Central memory CD4-positive, alpha-beta T cell (primary cell): ENCODE data around the gene PRELID1.

ENCODE experiments used
- DNase-seq: peaks from one replicate; pipeline ENCODE4 v3.0.0; 2022

The PRELID1 gene

DNA sequence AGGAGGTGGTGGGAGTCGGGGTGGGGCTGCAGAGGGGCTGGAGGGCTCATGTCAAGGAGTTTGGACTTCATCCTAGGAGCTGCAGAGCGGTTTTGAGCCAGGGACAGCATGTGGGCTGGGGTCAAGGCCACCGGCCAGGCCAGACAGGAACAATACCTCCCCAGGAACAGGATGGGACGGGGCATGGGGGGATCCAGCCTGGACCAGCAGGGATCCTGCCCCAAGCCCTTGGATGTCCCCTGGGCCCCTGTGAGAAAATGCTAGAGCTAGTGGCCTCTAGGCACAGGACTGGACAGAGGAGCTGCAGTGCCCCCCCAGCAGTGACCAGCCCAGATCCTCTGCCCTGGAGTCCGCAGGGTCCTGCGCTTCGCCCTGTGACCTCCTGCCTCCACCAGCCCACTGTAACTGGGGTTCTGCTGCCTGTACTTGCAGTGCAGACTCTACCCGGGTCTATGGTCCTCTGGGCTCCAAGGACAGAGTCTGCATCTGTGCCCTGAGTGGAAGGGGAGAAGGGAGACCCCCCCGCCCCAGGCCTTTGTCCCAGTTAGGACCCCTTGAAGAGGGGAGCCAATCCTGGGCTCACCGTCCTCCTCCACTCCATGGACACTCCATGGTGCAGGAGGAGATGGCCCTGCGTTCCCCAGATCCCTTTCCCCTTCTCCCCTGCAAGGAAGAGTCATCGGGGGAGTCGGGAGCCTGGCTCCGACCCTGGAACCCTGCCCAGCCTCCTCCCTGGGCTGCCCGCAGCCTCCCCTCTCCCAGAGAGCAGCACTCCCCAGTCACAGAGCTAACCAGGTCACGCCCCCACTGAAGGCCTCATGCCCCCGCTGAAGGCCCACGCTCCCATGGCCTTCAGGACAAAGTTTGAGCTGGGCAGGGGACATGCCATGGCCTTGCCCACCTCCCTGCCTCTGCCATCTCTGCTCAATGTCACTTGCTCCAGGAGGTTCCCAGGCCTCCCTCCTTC, 11.1 kb downstream of the PRELID1 start:
- no peak for DNase-seq

DNA sequence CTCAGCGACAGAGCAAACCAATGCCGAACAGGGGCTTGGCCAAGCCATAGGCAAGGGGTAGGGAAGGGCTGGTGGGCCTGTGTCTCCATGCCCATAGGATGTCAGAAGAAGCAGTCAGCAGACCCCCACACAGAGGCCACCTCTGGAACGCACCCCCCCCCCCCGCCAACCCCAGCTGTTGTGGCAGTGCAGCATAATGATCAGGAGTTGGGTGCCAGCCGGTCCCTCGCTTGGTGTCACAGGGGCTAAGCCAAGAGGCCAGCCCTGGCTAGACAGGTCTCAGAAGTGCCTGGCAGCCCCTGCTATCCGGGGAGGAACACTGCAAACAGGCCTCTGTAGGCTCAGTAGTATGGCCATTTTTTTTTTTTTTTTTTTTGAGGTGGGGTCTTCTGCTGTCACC, 11.8 kb downstream of the PRELID1 start:
- no peak for DNase-seq

DNA sequence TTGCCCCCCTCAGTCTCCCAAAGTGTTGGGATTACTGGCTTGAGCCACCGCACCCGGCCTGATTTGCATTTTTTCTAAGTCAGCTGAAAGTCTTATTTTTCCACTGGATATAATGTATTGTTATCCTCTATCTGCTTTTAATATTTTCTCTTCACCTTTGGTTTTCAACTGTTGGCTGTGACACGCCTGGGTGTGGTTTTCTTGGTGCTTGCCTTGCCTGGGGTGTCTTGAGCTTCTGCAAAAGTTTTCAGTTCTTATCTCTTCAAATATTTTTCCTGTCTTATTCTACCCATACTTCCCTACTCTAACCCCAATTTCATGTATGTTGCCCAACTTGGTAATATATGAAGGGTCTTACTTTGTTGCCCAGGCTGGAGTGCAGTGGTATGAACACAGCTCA, 12.4 kb downstream of the PRELID1 start:
- DNase-seq, result no peak

DNA sequence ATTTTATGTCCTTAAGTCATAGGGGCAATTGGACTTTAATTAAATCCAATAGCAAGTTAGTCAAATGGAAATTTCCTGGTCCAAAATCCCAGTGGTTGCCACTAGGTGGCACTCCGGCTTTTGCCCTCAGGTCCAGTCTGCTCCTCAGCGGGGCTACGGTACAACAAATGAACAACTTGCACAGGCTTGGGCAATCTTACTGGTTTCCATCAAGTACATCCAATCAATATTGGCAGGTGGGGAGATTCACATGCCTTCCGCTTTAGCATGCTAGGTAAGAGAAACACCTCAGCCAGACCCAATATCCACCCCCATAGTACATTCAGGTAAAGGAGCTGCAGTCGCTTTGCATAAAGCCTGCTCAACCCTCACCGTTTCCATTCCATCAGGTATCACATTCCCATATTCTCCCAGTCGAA, 14.4 kb downstream of the PRELID1 start:
- peak; percentile 65 for DNase-seq

DNA sequence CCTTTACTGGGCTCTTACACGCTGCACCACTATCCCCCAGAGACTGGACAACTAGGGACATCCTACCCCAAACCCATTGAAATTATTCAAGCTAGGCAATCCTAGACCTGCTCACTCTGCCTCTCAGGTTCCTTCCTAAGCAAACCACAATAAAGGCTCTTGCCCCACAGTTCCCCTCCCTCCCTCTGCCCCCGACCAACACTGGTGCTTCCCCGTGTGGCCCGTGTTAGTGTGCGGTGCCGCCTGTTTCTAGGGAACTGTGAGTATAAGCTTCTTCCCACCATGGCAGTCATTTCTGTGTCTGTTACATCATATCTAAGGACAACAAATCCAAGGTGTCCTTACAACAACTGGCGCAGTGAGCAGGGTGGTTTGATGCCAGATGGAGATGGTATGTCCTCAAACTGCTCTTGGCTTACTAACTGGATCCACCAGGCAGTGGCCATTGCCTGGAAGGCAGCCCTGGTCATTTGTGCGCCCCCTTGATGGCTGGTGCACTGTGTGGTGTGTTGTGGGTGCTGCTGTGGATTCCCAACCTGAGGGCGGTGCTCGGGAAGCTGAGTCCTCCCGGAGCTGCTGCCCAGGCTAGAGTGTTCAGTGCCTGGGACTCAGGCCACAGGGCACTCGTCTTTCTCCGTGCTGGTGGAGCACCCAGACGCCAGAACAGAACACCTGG, 16.5 kb downstream of the PRELID1 start:
- DNase-seq, result no peak

DNA sequence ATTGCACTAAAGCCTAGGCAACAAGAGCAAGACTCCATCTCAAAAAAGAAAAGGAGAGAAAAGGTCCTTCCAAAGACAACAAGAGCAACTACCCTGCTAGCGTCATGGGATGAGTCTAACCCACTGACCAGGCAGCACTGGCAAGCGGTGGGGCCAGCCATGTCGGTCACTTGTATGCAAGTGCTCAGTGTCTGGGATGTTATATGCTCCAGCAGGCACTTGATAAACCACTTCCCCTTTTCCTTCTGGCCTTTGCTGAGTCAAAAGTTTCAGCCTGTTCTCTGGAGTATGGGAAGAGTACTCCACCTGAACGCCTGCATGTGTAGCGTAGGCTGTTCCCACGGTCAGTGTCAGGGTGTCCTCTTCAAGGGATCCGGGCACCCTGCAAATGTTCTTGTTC, 17.3 kb downstream of the PRELID1 start:
- no peak for DNase-seq

DNA sequence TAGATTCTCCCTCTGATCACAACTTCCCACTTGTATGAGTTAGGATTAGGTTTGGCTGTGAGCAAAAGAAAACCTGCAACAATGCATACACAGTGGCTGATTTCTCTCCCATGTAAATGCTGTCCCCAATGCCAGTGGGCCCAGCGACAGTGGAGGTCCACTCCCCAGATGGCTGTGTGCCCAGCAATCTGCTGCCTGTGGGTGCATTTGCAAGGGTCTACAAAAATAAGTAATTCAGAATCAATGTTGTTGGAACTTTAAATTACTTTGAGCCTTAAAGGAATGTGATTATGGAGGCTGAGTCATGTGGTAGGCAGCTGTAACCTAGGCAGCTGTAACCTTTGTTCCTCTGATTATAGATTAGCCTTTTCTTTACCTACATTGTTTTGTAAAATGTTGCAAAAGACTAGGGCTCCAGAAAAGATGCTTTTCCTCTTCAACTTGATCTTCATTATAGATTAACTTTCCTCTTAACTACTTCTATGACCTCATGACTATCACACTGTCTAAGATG, 22.3 kb downstream of the PRELID1 start:
- DNase-seq, result no peak

DNA sequence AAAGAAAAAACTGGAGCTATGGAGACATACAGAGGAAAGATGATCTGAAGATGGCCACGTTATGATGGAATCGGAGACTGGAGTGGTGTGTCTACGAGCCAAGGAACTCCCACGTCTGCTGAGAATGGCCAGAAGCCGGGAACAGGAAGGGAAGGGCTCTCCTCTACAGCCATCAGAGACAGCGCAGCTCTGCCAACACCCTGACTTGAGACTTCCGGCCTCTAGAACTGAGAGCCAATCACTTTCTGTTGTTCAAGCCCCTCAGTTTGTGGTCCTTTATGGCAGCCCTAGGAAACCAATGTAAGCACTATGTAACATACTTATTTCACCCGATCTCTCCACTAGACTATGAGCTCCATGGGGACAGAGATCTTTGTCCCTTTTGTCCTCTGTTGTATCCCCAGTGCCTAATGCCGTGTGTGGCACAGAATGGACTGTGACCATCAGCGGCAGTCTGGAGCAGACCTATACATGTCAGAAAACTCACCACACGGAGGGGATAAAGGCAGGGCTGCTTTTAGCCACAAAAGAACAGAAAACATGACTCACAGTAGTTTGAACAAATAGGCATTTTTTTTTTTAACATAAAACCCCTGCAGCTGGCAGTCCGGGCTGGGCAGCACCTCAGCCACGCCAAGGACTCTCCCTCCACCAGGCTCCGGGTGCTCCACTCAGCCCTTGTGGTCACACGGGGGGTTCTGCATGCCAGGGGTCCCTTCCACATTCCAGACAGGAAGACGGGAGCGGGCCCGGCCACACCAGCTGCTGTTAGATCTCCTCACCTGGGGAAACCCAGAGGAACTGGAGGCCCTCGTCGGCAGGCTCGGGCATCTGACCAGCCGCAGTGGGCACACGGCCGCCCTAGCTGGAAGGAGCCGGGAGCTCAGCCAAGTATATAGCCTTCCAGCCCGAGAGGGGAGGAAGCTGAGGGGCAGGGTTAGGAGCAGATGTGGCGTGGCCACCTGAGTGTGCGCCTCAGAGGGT, 24.2 kb downstream of the PRELID1 start:
- no peak for DNase-seq

DNA sequence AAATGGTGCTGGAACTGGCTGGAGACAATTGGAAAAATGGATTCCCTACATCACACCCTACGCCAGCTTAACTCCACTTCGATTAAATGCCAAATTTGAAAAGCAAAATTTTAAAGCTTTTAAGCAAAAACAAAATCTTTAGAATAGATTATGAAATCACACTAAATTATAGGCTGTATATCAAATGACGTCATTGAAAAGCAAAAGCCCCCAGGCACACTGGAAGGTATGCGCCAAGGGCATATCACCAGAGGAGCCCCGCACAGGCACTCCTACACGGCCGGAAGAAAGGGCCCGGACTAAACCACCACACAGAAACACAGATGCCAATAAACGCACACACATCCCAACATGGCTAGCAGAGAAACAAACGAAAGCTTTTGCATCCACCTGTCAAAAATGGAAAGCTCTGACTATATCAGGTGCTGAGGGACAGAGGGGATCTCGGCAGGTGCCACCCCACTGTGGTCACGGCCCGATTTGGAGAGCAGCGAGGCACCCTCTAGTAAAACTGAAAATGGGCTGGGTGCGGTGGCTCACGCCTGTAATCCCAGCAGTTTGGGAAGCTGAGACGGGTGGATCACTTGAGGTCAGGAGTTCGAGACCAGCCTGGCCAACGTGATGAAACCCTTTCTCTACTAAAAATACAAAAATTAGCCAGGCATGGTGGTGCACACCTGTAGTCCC, 25.1 kb downstream of the PRELID1 start:
- DNase-seq, result no peak

DNA sequence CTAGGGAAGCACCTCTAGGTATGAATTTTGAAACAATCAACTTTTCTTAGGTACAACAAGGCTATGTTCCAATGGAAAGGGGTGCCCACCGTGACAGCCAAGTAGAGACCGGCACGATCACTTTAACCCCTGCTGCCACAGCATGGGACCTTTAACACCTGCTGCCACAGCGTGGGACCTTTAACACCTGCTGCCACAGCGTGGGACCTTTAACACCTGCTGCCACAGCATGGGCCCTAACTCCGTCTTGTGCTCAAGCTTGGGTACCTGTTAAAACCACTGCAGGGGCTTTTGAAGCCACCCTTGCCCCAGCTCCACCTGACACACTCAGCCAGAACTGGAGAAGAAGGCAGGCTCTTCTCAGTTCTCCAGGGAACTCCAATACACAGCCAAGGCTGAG, 26.3 kb downstream of the PRELID1 start:
- no peak for DNase-seq

DNA sequence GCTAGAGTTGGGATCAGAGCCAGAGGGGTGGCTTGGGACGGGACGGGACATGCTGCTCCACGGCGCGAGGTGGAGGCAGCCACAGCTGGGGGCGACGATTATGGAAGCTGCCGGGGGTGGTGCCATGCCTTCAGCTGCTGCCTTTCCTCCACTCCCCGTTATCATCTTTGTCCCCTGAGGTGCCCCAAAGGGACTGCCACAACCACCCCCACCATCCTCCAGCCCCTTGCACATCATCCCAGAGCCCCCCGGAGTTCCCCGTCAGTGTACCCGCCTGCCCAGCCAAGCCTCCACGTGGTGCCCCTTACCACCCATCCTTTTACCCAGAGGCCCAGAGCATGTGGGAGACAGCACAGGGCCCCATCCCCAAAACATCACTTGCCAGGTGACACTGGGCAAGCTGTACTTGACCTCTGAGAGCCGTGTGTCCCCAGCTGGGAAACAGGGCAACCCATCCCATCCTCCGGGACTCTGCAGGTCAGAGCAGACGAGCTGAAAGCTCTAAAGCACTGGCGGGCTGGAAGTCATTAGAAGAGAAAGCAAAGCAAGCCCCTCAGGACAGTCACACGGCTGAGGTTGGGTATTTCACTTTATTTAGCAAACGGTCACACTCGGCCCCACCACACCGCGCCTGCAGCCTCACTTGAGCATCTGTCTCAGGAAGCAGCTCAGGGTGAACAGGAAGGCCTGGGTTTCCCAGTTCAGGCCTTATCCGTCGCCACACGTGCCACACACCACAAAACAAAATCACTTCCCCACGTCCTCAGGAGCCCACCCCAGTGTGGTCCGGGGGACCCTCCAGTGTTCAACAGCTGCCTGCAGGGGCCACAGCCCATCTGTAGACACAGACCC, 27.6 kb downstream of the PRELID1 start:
- no peak for DNase-seq

DNA sequence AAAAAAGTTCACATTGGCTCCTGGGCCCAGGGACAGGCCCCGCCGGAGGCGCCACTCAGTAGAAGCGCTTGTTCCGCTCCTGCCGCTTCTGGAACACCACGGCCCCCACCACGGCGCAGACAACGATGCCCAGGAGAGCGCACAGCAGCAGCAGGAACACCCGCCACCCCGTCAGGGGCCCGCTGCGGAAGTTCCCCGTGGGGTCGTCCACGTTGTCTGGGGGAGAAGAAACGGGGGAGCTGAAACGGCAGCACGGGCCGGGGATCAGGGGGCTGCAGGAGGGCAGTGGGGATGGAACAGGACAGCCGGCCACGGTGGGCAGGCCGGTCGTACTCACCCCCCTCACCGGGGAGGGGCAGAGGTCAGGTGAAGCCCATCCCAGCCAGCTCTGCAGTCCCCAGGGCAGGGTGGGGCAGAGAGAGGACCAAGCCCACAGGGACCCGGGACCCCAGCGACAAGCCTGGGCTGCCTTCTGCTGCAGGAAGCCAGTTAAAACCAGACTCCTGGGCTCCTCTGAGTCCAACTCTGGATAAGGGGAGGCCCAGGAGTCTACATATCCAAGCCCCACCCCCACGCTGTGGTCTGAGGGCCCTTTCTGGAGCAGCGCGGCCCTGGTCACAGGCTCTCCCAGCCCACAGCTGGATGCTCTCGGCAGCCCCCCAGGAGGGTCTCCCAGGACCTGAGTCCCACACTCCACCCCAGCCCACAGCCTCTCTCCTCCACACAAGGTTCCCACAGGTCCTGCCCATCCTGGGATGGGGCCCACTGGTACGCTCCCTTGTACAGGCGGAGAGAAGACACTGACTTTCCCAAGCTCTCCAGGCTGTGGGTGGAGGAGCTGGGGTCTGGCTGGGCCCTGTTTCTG, 28.7 kb downstream of the PRELID1 start:
- DNase-seq, result no peak

DNA sequence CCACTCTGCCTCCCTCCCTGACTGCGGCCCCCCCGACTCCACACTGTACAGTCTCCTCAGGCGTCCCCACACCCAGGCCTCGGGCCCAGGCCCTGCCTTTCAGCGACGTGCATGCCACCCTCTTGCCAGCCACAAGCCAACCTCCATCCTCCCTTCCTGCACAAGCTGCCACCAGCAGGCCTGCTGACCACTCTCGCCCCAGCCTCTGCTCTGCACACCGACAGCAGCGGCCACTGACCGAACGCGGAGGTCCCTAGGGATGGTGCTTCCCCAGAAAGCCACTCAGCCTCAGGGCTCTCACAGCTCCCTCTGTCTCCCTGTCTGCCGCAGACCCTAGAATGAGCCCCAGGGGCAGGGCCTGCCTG, 29.3 kb downstream of the PRELID1 start:
- no peak for DNase-seq

DNA sequence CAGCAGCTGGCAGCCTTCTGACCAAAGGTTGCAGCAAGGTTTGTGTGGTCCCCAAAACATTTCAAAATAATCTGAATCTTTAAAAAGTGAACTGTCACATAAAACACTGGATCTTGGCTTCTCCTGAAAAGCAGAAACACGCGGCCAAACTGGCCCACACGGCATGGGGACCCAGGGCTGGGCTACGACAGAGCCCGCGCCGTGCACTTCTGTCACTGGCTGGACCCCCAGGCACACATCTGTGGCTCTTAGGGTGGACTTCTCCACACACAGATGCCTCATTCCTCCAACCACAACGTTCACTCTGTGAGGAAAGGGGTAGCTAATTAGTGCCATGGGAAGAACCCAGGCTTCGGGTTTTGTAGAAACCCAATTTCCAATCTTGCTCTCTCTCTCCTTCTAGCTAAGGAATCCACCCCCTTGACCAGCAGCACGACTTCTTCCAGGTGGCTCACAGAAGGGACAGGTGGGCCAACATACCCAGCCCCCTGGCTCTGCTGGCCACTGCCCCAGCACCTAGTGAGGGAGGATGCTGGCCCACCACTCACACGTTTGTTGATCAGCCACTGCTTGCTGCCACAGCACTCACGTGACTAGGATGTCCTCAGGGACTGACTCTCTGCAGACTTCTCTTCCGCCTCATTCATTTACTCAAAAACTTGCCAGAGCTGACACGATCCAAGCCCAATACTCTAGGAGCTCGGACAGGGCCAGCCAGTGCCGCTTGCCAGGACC, 30.0 kb downstream of the PRELID1 start:
- DNase-seq, result no peak

DNA sequence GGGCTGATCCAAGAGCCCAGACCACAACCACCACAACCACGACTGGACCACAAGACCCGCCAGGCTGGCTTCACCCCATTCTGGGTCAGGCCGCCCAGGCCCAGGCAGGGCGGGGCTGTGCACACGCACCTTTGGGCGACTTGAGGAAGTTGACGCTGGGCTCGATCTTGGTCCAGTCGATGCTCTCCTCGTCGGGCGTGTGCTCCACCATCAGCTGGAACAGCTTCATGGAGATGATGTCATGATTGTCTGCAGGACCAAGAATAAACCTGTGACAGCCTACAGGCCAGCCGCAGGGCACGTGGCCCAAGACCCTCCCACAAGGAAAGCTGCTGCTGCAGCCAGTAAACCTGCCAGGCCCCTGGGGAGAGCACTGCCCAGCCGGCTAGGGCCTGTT, 30.6 kb downstream of the PRELID1 start:
- no peak for DNase-seq

DNA sequence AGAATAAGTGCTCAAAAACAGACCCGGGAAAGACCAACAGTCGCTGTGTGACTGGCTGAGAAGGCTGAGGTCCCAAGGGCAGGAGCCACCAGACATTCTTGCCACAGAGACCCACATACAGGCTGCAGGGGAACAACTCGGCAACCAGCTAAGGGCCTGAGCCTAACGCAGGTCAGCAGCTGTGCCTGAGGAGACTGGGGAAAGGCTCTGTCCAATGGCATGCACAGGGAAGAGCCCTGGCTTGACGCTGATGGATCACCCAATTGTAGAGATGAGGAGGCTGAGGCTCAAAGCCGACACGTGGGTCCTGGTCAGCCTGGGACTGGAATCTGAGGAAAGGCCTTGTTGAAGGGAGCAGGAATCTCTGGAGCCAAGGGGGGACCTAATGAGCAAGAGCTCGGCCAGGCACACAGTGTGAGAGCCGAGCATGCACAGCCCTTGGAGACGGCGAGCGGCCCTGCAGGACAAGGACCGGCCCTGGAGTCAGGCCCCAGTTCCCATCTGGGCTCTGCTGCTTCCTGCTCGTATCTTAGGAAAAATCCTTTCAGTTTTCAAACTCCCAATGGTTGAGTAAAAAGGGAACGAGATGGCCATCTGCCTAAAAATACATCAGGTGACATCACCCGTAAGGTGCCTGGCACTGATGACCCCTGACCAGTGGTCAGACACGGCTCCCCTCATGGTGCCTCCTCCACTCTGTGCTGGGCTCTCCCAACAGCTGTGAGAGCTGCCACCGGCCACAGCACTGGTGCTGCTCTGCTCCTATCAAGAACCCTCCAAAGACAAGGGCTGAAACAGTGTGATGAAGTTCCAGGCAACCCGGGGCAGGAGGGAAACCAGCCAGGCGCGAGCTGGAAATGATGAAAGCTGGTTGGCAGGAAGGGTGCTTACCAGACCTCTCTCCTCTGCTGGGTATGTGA, 31.4 kb downstream of the PRELID1 start:
- no peak for DNase-seq

DNA sequence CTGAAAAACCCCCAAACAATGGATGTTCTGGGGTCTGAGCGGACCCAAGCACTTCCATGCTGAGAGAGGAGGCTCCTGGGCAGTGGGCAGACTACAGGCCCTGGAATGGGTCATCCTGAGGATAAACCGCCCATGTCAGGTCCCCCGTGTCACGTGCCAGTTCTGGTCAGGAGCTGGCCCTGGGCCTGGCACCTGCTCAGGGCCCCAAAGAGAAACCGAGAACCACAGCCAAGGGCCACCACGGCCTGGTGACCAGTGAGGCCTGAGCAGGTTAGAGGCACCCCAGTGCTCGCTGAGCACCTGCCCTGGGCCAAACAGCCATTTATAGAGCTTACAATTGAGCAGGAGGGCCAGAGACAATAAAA, 32.1 kb downstream of the PRELID1 start:
- no peak for DNase-seq

DNA sequence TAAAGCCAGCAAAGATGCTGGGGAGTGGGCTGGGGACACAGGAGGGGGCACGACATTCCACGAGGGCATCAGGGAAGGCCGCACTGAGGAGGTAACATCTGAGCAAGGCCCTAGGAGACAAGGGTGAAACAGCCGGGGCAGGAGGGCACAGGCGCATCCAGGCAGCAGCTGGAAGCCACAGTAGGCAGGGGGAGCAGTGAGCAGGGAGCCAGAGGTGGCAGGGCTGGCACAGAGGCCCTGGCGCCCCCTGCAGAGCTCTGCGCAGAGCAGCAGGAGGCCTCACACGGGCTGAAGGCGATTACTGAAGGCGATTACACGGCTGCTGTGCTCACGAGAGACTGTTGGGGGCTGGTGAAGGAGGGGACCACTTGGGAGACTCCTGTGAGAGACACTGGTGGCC, 32.5 kb downstream of the PRELID1 start:
- no peak for DNase-seq
